Measurements from ENCODE around the gene KIAA1755.

The KIAA1755 gene, protein sequence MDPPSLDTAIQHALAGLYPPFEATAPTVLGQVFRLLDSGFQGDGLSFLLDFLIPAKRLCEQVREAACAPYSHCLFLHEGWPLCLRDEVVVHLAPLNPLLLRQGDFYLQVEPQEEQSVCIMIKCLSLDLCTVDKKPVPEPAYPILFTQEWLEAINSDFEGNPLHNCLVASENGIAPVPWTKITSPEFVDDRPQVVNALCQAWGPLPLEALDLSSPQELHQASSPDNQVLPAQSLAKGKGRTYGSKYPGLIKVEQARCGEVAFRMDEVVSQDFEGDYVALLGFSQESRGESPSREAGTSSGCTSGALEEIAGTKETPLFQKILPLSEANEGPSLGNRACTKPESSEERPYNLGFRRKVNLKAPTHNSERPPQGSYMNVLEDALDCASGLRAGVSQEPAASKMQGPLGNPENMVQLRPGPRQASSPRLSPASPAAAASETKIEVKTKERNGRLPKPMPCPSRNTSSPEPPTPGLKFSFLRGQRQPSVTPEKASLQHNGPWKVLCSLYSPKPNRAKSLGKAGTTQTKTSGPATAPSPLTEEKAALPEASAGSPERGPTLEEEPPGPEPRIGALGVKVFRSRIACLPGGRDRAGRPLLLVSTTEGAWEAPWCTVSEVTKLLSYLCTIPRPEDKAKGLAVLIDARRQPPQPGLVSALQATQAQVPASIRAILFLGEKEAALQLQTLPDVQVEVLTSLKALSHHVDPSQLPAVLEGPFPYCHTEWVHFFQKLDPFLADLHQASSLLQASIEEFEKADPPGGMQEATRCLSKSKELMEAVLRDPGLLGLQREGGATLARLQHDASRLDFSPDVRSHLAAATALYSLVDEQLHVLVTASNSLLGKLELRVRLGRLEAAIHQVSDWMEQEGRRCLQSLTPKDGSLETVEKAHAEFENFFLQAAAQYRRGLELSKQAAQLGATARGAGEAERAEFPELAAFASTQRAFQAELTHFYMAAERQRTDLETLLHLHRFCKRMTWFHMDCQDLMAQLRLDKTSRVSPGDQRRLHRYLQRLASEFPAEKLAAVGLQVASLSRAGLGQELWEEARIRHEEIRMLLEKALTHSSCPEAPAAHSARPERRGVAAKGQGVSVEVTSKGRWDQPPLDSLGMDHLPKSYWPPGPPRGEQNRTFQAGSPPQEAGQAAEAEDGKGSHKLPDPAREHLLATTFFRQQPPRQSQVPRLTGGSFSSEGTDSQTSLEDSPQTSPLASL

DNA sequence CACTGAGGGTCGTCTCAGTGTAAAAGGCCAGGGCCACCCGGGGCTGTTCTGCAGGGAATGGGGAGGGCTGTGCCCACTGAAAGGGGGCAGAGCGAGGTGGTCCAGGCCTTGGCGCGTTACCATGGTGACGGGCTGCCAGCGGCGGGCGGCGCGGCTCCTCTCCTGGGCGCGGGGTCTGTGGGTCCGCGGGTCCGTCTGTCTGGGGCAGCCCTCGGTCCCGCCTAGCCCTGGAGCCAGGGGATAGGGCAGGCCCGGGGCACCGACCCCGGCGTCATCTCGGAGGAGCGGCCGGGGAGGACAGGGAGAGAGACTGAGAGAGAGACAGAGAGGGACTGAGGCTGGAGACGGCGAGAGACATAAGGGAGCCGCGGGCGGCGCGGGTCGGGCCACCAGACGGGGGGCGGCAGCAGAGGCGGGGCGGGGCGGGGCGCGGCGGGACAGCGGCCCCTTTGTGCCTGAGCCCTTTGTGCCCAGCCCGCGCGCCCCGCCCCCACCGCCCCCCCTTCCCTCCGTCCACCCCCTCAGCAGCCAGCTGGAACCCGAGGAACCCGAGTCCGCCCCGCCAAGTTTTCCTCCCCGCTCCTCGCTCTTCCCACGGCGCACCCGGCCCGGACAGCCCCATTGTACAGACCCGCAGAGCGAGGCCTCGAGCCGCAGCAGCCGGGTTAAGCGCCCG, at the start of gene KIAA1755:
Gene KIAA1755 (minus strand): TSS at position 358 of the 676 bp plus-strand sequence. CDS start 235 bp downstream, at position 123.
- DNase-seq (ENCODE audit: low read depth): no peak

DNA sequence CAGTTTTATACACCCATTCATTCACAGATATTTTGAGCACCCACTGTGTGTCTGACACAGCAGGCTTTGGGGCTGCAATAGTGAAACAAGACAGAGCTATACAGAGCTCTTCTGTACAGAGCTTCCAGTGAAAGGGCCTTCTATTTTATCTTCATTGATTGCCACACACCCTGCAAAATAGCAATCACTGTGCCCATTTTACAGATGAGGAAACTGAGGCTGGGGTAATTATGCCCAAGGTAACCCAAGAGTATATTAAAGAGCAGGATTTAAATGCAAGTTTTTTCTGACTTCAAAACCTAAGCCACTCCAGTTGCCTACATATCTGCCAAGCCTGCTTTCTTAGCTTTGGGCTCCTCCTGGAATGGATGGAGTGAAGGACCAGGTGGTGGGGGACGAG, 47.9 kb upstream of the KIAA1755 start:
- no peak for DNase-seq (ENCODE audit: low read depth)

DNA sequence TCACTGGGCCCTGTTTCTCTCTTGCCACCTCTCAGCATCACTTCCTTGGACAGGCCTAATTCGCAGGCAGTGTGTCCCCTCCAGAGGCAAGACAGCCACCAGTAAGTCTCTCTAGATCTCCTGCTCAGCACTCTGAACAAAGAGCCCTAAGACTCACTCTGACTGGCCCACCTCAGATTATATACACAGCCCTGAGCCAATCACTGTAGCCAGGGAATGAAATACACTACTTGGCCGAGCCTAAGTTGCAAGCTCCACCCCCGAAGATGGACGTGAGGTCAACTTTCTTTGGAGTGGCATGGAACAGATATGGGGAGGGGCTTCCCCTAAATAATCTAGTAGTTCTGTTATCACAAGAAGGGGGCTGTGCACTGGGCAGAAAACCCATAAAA, 47.5 kb upstream of the KIAA1755 start:
- no peak for DNase-seq (ENCODE audit: low read depth)

DNA sequence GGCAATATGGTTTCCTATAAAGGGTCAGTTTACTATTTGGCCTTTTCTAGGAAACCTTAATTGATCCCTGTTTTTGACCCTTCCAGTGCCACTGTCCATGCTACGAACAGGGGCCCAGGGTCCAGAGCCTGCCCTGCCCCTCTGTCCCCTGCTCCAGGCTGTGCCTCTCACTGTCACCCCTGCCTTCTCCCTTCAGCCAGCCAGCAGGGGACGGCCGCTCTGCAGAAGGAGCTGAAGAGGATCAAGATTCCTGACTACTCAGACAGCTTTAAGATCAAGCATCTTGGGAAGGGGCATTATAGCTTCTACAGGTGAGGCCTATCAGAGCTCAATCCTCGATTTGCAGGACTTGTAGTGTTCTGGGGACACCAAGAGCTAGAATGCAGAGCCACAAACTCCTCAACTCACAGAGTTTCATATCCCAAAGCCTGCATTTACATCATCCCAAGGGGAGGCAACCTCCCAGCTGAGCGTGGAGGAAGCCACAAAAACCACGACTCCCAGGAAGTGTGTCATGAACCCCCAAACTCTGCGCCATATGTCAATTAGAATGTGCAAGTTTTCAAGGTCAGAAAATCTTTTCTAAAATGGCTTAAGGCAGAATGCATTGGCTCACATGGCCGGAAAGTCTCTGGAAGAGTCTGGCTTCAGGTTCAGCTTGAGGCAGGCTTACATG, 47.0 kb upstream of the KIAA1755 start:
- no peak for DNase-seq (ENCODE audit: low read depth)

DNA sequence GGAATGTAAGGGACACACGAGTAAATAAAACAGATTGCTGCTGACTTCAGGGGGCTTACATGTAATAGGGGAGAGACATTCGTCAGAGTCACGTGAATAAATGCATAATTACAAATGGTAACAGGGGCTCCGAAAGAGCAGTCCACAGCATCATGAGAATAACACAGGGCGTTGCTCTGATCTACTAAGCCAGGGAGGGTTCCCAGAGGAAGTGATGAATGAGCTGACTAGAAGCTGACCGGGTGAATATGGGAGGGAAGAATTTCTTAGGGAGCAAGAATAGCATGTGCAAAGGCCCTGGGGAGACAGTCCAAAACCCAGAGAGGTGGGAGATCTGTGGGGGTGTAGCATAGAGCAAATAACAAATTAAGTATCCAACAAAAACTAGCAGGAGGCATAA, 45.8 kb upstream of the KIAA1755 start:
- DNase-seq (ENCODE audit: low read depth): no peak

DNA sequence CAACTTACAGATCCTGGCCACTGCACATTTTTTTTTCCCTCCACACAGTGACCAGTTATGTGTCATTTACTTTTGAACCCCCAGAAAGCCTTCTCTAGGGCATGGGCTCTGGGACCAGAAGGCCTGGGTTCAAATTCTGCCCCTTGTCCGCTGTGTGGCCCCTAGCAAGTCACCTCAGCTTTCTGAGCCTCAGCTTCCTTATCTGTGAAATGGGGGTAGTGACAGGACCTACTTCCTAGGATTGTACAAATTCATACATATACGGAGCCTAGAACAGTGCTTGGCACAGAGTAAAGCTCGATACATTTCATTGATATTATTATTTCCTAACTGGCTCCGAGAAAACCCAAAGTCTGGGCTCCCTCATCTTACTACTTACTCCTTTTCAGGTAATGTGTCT, 45.0 kb upstream of the KIAA1755 start:
- DNase-seq (ENCODE audit: low read depth): no peak

- no peak for DNase-seq (ENCODE audit: low read depth)
These were observed 44.4 kb upstream of the KIAA1755 start for GRCh38 chr20:38304845-38305447.

DNA sequence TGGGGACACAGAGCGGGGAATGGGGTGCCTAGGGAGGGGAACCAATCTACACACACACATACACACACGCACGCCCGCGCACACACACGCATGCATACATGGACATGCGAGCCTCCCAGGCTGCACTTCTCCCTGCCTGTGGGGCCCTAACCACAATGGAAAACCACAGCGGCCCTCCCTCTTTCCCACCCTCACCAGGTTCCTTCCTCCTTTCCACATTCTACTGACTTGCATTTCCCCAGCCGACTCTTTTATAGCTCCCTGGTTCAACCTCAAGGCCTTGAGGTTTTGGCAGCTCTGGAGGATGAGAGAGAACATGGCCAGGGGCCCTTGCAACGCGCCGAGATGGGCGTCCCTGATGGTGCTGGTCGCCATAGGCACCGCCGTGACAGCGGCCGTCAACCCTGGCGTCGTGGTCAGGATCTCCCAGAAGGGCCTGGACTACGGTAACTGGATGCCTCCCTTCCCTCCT, 43.4 kb upstream of the KIAA1755 start, which contains the start of gene BPI:
Gene BPI (plus strand): TSS at position 249 of the 472 bp plus-strand sequence. CDS start 68 bp downstream, at position 317.
- no peak for DNase-seq (ENCODE audit: low read depth)

GRCh38 chr20:38302786-38303185, 42.3 kb upstream of the KIAA1755 start:
- DNase-seq (ENCODE audit: low read depth): no peak

DNA sequence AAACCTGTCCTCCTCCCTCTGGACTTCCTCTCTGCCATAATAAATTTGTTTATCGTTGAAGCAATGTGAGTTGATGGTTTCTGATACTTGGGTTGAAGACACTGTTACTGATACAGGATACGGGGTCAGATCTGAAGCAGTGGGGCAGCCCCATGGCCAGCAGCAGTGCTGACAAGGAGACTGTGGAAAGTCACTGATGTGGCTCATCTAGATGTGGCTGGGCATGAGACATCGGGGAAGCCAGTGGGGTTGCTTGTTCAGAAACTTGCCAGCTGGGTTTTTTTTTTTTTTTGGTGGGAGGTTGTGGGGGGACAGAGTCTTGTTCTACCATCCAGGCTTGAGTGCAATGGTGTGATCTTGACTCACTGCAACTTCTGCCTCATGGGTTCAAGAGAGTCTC, 40.8 kb upstream of the KIAA1755 start:
- DNase-seq (ENCODE audit: low read depth): no peak

DNA sequence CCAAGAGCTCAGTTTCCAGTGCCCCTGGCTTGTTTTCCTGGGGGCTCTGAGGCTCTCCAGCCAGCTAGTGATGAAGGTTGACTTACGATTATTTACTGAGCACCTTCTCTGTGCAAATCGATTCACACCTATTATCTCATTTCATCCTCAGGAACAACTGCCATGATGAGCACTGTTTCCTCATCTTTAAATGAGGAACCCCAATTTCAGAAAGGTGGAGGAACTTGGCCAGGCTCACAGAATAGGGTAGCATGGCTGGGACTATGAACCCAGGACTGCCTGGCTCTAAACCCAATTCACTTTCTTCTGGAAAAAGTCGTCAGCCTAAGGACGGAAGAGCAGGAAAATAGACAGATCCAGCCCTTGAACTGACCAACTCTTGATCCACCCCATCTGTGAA, 39.9 kb upstream of the KIAA1755 start:
- DNase-seq (ENCODE audit: low read depth): no peak

DNA sequence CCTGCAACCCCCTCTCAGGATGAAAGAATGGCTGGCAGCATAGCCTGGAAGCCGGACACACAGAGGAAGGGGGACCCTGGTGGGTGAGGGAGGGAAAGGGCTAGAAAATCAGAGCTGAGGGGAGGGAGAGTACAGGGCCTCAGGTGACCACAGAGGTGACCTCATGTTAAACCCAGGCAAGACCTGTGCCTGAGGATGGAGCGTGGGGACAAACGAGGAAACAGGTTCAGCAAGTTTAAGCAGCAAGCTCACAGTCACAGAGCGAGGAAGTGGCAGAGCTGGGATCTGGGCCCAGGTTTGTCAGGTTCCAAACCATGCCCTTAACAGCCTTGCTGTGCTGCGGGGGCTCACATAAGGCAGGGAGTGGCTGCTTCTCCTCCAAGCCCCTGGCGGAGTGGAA, 39.4 kb upstream of the KIAA1755 start:
- no peak for DNase-seq (ENCODE audit: low read depth)

DNA sequence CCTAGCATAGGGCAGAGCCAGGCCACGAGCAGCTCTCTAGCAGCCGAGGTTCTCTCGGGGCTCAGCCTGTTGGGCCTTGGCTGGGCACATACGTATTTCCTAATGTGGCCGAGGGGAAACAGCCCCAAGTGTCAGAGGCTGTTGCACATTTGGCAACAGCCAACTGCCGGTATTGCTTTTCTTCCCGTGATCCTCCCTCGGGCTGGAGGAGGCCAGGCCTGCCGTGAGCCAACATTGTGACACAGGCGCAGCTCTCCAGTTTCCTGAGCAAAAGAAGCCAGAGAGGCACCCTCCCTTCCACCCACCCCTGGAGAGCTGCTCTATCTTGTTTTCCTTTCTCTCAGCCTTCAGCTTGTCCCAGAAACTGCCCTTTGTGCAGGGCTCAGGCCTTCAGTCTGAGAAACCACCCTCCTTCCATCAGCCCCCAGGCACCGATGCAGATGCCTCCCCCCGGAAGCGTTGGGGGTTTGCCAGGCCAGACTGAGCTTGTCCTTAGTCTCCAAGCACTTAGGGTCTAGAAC, 38.3 kb upstream of the KIAA1755 start:
- no peak for DNase-seq (ENCODE audit: low read depth)

- no peak for DNase-seq (ENCODE audit: low read depth)
These were observed 37.6 kb upstream of the KIAA1755 start for GRCh38 chr20:38297916-38298674.

DNA sequence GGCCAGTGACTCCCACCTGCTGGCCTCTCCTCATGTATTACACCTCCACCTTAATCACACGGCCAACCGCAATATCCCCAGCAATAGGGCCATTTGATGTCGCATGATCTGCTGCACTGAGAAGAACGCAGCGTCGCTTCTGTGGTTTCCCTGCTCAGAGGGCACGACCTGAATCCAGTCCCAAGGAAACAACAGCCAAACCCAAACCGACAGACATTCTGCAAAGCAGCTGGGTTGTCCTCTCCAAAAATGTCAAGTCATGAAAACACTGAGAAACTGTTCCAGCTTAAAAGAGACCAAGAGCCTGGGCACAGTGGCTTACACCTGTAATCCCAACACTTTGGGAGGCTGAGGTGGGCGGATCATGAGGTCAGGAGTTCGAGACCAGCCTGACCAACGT, 35.9 kb upstream of the KIAA1755 start:
- no peak for DNase-seq (ENCODE audit: low read depth)

DNA sequence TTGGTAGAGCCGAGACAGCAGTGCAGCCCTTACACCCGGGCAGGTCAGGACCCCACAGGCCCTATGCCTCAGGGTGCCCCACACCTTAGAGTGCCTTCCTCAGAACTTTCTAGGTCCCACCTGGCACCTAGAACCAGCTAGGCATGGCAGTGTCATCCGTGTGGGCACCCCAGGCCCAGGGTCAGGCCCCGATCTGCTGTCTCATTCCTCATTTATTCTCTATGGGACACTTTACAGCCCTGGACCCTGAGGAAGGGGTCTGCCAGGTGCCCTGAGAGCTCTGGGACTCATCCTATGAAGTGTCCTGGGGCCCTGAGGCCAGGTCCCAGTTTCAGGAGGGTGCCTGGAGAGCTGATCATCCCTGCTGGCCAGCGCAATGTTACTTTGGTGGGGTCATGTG, 35.3 kb upstream of the KIAA1755 start:
- DNase-seq (ENCODE audit: low read depth): no peak

- DNase-seq (ENCODE audit: low read depth): no peak
These were observed 33.6 kb upstream of the KIAA1755 start for GRCh38 chr20:38294076-38294591.

DNA sequence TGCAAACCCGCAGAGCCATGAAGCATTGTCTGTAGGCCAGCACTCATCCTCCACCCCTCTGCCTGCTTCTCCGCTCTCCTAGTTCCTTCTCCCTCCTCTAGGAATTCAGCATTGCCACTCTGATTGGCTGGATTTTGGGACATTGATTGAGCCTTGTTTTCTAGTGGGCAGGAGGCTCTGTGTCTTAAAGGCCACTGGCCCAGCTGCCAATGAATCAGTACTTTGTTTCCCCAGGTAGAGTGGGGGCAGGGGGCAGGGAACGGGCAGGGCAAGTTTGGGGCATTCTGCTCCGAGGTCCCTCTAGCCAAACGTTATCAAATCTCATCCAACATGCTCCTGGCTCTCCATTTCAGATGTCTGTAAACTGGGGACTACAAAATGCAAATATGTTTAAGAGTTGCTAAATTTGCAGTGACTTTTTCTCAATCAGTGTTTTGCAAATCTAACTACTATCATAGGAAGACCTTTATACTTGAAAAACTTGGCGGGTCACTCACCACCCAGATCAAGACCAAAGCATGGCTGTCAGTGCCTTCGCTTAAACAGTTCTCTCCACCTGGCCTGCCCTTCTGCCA, 33.0 kb upstream of the KIAA1755 start:
- no peak for DNase-seq (ENCODE audit: low read depth)

GRCh38 chr20:38291966-38292365, 31.4 kb upstream of the KIAA1755 start:
- DNase-seq (ENCODE audit: low read depth): no peak
